ENCODE data around the gene EFL1. TPM values are rescaled to one million over a fixed set of nuclear protein-coding genes. Genes with fewer than 3 reads are reported as not detected.

The EFL1 gene
- total and polyA plus RNA-seq, 2 donors (not counting 3 experiments of a cell fraction or from before 2014, with no cell fraction given), result 6.6 to 21.9 TPM

- Histone ChIP-seq H3K9ac (replicated peaks; ENCODE audit: extremely low read depth, insufficient read depth, low read length) (no peak overlapping the region), H3K79me2 (ENCODE audit: control insufficient read depth, insufficient read depth, low read length) (no peaks in the 10 kb centered on the region), H4K20me1 (replicated peaks; ENCODE audit: control insufficient read depth, extremely low read depth, insufficient read depth, low read length) (no peaks in the 10 kb centered on the region), H3K4me2 (ENCODE audit: insufficient read depth, low read length) (no peak overlapping the region), H3K27ac (ENCODE audit: insufficient read depth, low read depth, low read length) (no peak overlapping the region), H3K4me3 (replicated peaks in 1 of 3; ENCODE audit: insufficient read depth in 1 of 3, low read depth in 1 of 3, low read length in 3 of 3) (no peak overlapping the region), H3K9me1 (replicated peaks; ENCODE audit: control insufficient read depth, extremely low read depth, insufficient read depth, low read length) (no peaks in the 10 kb centered on the region), H3K36me3 (ENCODE audit: control insufficient read depth in 2 of 2, extremely low read depth in 1 of 2, insufficient read depth in 2 of 2, low read length in 2 of 2) (peaks cover 2 to 8% of the 10 kb centered on the region in 2 experiments), H2AFZ (ENCODE audit: low read depth, low read length) (no peak overlapping the region), H3K9me3 (replicated peaks; ENCODE audit: control insufficient read depth, insufficient read depth, low read length) (no peaks in the 10 kb centered on the region), H3K27me3 (ENCODE audit: control insufficient read depth in 2 of 2, insufficient read depth in 2 of 2, low read length in 2 of 2) (no peaks in the 10 kb centered on the region), H3K4me1 (ENCODE audit: control insufficient read depth, extremely low read depth, insufficient read depth, low read length) (no peaks in the 10 kb centered on the region)
- ChIA-PET POLR2A (no interaction called here), CTCF (interaction anchor here (1.5 to 5.2 kb wide), 2 partner anchors 10 to 25 kb away, joined by 4 to 29 read pairs; no protein-coding TSS in a partner anchor)
- no TSS peak for BruUV-seq (replicated peaks)
- TF ChIP-seq MYC (IDR thresholded peaks at IDR 0.05; ENCODE audit: low read depth, low read length) (no peak), CTCF (IDR thresholded peaks at IDR 0.05; ENCODE audit: extremely low read depth in 1 of 2, insufficient read depth in 1 of 2, low read depth in 1 of 2, low read length in 2 of 2) (no peak), POLR2AphosphoS5 (IDR thresholded peaks at IDR 0.05; ENCODE audit: insufficient read depth, low read depth, low read length) (no peak), EZH2 (IDR thresholded peaks at IDR 0.05; ENCODE audit: borderline replicate concordance, low read depth, low read length, severe bottlenecking) (no peak), GATA2 (IDR thresholded peaks at IDR 0.05; ENCODE audit: insufficient read depth, insufficient read length, low read depth, low read length) (no peak), MAX (IDR thresholded peaks at IDR 0.05; ENCODE audit: insufficient read depth, insufficient read length) (no peak), JUN (IDR thresholded peaks at IDR 0.05; ENCODE audit: borderline replicate concordance, insufficient read depth, insufficient read length, low read depth) (no peak), FOS (IDR thresholded peaks at IDR 0.05; ENCODE audit: borderline replicate concordance, insufficient read depth, low read length) (no peak)
- intact Hi-C loops (cut with micrococcal nuclease), result no loop called here
- dilution Hi-C loops (cut with MboI; ENCODE audit: extremely low pct_ligation_motif_present, low sequenced_read_pairs), result no loop called here
- FAIRE-seq (no peak), DNase-seq (ENCODE audit: low read depth, low spot score) (no peak)
These were observed 129.3 kb downstream of the EFL1 start for GRCh38 chr15:82133251-82133650.

Measured in endothelial cell of umbilical vein (primary cell).